ENCODE measurements around the gene FLNB.

The FLNB gene

DNA sequence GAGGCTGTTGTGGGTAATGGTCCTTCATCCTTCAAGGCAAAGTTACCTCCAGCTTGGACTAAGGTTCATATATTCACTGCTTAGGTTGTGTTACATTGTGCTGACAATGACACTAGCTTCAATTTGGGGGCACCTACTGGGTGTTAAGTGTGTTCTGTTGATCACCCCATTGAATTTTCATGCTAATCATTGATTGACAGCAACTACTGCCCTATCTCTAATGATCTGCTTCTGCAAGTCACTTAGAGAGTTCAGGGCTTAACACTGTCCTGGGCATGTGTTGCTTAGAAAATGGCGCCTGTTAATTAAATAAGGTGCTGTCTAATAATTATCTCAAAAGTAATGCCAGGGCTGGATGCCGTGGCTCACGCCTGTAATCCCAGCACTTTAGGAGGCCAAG lies 3.4 kb downstream of the FLNB start (continued):
- TF ChIP-seq, protein P1, sequence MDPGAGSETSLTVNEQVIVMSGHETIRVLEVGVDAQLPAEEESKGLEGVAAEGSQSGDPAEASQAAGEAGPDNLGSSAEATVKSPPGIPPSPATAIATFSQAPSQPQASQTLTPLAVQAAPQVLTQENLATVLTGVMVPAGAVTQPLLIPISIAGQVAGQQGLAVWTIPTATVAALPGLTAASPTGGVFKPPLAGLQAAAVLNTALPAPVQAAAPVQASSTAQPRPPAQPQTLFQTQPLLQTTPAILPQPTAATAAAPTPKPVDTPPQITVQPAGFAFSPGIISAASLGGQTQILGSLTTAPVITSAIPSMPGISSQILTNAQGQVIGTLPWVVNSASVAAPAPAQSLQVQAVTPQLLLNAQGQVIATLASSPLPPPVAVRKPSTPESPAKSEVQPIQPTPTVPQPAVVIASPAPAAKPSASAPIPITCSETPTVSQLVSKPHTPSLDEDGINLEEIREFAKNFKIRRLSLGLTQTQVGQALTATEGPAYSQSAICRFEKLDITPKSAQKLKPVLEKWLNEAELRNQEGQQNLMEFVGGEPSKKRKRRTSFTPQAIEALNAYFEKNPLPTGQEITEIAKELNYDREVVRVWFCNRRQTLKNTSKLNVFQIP (CRISPR knock-in tag; IDR thresholded peaks at IDR 0.05; ENCODE audit: borderline replicate concordance, low read depth): no peak
- no peak for TF ChIP-seq SNAI2 (CRISPR knock-in tag; IDR thresholded peaks at IDR 0.05)

GRCh38 chr3:58012302-58012701 lies 4.1 kb downstream of the FLNB start:
- no peak for ATAC-seq
- no peak for TF ChIP-seq CSRNP3 (CRISPR knock-in tag; IDR thresholded peaks at IDR 0.05)
- TF ChIP-seq, protein P2, sequence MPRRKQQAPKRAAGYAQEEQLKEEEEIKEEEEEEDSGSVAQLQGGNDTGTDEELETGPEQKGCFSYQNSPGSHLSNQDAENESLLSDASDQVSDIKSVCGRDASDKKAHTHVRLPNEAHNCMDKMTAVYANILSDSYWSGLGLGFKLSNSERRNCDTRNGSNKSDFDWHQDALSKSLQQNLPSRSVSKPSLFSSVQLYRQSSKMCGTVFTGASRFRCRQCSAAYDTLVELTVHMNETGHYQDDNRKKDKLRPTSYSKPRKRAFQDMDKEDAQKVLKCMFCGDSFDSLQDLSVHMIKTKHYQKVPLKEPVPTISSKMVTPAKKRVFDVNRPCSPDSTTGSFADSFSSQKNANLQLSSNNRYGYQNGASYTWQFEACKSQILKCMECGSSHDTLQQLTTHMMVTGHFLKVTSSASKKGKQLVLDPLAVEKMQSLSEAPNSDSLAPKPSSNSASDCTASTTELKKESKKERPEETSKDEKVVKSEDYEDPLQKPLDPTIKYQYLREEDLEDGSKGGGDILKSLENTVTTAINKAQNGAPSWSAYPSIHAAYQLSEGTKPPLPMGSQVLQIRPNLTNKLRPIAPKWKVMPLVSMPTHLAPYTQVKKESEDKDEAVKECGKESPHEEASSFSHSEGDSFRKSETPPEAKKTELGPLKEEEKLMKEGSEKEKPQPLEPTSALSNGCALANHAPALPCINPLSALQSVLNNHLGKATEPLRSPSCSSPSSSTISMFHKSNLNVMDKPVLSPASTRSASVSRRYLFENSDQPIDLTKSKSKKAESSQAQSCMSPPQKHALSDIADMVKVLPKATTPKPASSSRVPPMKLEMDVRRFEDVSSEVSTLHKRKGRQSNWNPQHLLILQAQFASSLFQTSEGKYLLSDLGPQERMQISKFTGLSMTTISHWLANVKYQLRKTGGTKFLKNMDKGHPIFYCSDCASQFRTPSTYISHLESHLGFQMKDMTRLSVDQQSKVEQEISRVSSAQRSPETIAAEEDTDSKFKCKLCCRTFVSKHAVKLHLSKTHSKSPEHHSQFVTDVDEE (CRISPR knock-in tag; IDR thresholded peaks at IDR 0.05): no peak
- no peak for TF ChIP-seq CSDC2 (CRISPR knock-in tag; IDR thresholded peaks at IDR 0.05)
- TF ChIP-seq PATZ1 (CRISPR knock-in tag; IDR thresholded peaks at IDR 0.05; ENCODE audit: borderline replicate concordance): no peak
- no peak for TF ChIP-seq ESRRG (CRISPR knock-in tag; IDR thresholded peaks at IDR 0.05)
- TF ChIP-seq ISL1 (CRISPR knock-in tag; IDR thresholded peaks at IDR 0.05): no peak
- TF ChIP-seq, protein P1 (CRISPR knock-in tag; IDR thresholded peaks at IDR 0.05; ENCODE audit: borderline replicate concordance, low read depth): no peak
- TF ChIP-seq BACH2 (CRISPR knock-in tag; IDR thresholded peaks at IDR 0.05; ENCODE audit: borderline replicate concordance): no peak
- TF ChIP-seq PPARA (CRISPR knock-in tag; IDR thresholded peaks at IDR 0.05; ENCODE audit: borderline replicate concordance): no peak
- no peak for TF ChIP-seq ZC3H10 (CRISPR knock-in tag; IDR thresholded peaks at IDR 0.05)
- TF ChIP-seq ARNTL (CRISPR knock-in tag; IDR thresholded peaks at IDR 0.05; ENCODE audit: borderline replicate concordance, low read depth): no peak
- no peak for TF ChIP-seq TOX (CRISPR knock-in tag; IDR thresholded peaks at IDR 0.05; ENCODE audit: borderline replicate concordance)
- TF ChIP-seq ZNF8 (CRISPR knock-in tag; IDR thresholded peaks at IDR 0.05): no peak

GRCh38 chr3:58013099-58013498 lies 4.9 kb downstream of the FLNB start:
- no peak for ATAC-seq
- TF ChIP-seq GLIS3 (CRISPR knock-in tag; IDR thresholded peaks at IDR 0.05) (no peak), ZFP30 (CRISPR knock-in tag; IDR thresholded peaks at IDR 0.05) (no peak), ZNF70 (CRISPR knock-in tag; IDR thresholded peaks at IDR 0.05) (no peak), CSRNP3 (CRISPR knock-in tag; IDR thresholded peaks at IDR 0.05) (no peak), ARNTL (CRISPR knock-in tag; IDR thresholded peaks at IDR 0.05; ENCODE audit: borderline replicate concordance, low read depth) (no peak), OSR1 (CRISPR knock-in tag; IDR thresholded peaks at IDR 0.05) (no peak), ZNF8 (CRISPR knock-in tag; IDR thresholded peaks at IDR 0.05) (no peak), PATZ1 (CRISPR knock-in tag; IDR thresholded peaks at IDR 0.05; ENCODE audit: borderline replicate concordance) (no peak), PPARA (CRISPR knock-in tag; IDR thresholded peaks at IDR 0.05; ENCODE audit: borderline replicate concordance) (no peak), BACH2 (CRISPR knock-in tag; IDR thresholded peaks at IDR 0.05; ENCODE audit: borderline replicate concordance) (no peak), ZC3H10 (CRISPR knock-in tag; IDR thresholded peaks at IDR 0.05) (no peak), TCF4 (CRISPR knock-in tag; IDR thresholded peaks at IDR 0.05; ENCODE audit: borderline replicate concordance) (no peak), ISL1 (CRISPR knock-in tag; IDR thresholded peaks at IDR 0.05) (no peak), CSDC2 (CRISPR knock-in tag; IDR thresholded peaks at IDR 0.05) (no peak), ESRRG (CRISPR knock-in tag; IDR thresholded peaks at IDR 0.05) (no peak)
- TF ChIP-seq, protein P3, sequence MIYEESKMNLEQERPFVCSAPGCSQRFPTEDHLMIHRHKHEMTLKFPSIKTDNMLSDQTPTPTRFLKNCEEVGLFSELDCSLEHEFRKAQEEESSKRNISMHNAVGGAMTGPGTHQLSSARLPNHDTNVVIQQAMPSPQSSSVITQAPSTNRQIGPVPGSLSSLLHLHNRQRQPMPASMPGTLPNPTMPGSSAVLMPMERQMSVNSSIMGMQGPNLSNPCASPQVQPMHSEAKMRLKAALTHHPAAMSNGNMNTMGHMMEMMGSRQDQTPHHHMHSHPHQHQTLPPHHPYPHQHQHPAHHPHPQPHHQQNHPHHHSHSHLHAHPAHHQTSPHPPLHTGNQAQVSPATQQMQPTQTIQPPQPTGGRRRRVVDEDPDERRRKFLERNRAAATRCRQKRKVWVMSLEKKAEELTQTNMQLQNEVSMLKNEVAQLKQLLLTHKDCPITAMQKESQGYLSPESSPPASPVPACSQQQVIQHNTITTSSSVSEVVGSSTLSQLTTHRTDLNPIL (CRISPR knock-in tag; IDR thresholded peaks at IDR 0.05; ENCODE audit: low read depth): no peak

All from SK-N-SH treated with all-trans-retinoic acid at 6 μM for 48 hours (cell line).